CD4-positive, alpha-beta T cell treated with Interleukin-6 for 4 hours (primary cell): ENCODE results near the gene TAF9.
"Not testable (repeated sequence)": the region's sequence is repeated elsewhere in the genome, so short reads cannot be mapped to it uniquely, and the experiment has no call there.

Source experiments
- DNase-seq: peaks from one replicate; pipeline ENCODE4 v3.0.0-alpha.2; 2020; ENCODE audit warnings: mixed read lengths

TAF9 gene, protein sequence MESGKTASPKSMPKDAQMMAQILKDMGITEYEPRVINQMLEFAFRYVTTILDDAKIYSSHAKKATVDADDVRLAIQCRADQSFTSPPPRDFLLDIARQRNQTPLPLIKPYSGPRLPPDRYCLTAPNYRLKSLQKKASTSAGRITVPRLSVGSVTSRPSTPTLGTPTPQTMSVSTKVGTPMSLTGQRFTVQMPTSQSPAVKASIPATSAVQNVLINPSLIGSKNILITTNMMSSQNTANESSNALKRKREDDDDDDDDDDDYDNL

DNA sequence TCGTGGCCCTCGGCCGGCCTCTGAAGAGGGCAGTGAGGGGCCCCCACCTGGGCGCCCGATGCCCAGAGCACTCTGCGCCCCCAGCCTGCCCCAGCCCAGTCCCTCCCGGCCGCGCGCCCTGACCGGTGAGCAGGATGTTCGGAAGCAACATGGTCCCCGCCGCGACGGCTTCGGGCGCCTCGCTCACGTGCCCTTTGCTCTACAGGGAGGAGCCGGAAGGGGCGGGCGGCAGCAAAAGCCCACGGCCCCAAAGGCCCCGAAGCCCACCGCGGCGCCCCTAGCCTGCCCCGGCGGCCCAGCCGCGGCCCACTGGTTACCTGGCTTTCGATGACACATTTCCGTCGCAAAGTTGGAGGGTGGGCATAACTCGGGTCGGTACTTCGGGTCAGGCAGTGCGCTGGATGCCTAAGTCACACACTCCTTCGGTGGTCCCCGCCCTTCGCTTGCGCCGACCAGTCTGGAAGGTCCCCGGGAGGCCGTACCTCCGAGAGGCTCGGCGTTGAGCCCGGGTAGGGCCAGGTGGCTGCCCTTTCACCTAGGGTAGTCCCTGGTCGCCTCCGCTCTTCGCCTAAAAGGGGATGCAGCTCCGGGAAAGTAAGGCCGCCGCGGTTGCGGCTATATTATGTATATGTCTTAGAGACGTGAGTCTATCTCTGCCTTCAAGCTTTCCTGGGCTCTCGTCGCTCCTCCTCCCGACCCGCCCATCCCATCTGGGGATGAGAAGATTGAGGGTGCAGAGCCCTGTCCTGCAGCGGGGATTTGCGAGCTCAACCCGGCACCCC is at the start of gene TAF9, which contains the start of the genes AK6 and RAD17:
Gene TAF9 (minus strand): TSS at position 181 of the 782 bp plus-strand sequence. CDS start 3,783 bp downstream, outside the sequence.
Gene AK6 (minus strand): TSS at position 181 of the 782 bp plus-strand sequence. CDS start 30 bp downstream, at position 151.
Gene RAD17 (plus strand): TSS at position 479 of the 782 bp plus-strand sequence. CDS start 2,391 bp downstream, outside the sequence.
- DNase-seq: peak; percentile 91

DNA sequence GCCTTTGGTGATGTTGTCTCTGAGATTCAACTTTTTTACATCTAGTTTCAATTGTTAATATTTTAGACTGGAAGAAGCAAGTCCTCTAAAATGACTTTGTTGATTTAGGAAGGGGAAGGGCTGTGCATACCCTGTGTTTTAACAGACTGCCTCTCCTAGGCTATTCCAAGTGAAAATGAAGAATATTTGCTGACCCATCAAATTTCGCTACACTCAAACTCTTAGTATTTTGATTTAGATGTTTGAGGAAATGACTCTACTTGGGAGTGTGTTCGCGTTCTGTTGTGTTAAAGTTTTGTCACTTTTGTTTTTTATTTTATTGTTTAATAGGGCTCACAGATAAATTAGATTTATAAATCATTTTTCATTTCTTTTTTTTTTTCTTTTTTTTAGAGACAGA is 49.2 kb upstream of the TAF9 start:
- DNase-seq: no peak

DNA sequence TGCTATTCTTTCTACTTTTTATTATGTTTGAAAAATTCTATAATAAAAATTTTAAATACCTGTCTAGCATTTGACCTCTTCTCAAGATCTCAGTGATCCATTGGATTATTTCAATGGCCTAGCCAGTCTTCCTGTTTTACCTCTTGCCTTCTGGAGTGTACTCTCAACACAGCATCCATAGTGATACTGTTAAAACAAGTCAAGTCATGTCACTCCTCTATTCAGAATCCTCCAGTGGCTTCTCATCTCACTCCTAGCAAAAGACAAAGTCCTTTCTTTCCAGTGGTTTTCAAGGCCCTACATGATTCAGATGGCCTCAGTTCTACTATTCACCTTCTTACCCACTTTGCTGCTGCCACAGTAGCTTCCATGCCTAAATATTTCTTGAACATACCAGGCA is 47.4 kb upstream of the TAF9 start:
- no peak for DNase-seq

DNA sequence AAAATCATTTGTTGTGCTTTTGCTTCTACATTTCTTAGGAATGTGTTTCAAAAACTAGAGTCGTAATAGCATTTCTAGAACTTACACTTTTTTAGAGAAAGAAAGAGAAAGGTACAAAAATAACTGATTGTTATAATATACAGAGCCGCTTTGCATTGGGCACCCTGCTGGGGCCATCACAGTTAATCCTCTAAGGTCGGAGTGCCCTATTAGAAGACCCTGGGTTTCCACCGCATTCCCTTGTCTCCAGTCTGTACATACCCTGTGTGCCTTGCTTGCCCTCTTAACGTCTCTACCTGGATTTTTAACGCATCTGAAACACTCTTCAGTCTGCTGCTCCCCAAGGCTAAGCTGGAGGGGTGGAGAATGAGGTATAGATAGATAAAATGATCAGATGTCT is 46.9 kb upstream of the TAF9 start:
- no peak for DNase-seq

DNA sequence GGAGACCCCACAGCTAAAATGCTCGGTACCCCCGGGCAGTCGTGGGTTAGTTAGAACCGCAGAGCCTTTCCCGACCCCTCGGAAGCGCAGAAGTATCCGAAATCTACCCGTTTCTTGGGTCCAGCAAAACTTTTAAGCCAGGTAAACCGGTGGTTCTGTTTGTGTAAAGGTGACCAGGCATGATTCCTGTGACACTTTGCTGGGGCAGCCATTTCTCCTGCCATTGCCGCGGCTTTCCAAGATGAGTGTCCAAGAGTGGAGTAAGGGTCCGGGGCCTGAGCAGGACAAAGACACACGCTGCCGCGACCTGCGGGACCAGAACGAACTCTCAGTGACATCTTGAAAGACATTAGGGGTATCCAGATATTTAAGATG is 46.3 kb upstream of the TAF9 start:
- no peak for DNase-seq

DNA sequence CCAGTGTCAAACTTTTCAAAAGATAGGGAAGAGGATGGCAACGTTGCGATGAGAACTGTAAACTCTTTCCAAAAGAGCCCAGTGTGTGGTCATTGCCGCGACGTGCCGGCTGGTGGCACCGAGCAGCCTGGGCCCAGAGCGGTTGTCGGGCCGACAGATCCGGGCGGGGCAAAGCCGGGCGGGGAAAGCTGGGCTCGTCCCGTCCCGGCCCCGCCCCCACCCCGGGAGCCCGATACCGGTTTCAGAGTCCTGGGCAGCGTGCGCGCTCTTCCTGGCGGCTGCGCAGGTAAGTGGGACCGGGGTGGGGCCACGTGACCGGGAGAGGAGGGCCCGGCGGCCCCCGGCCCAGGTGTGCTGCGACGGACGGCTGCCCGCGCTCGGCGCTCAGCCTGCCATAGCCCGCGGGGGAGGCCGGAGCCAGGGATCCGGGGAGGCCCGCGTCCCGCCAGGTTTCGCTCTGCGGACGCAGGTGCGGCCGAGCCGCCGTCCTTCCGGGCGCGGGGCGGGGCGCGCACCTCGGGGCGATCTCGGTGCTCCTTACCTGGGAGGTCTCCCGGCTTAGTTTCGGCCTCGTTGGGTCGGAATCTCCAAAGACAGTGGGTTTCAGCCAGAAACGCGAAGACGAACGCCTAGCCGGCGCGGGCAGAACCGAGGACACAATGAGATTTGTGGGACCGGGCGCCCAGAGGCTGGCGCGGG is 45.7 kb upstream of the TAF9 start, which contains the start of gene MARVELD2:
Gene MARVELD2 (plus strand): TSS at position 232 of the 699 bp plus-strand sequence. CDS start 4,270 bp downstream, outside the sequence.
- peak; percentile 71 for DNase-seq

DNA sequence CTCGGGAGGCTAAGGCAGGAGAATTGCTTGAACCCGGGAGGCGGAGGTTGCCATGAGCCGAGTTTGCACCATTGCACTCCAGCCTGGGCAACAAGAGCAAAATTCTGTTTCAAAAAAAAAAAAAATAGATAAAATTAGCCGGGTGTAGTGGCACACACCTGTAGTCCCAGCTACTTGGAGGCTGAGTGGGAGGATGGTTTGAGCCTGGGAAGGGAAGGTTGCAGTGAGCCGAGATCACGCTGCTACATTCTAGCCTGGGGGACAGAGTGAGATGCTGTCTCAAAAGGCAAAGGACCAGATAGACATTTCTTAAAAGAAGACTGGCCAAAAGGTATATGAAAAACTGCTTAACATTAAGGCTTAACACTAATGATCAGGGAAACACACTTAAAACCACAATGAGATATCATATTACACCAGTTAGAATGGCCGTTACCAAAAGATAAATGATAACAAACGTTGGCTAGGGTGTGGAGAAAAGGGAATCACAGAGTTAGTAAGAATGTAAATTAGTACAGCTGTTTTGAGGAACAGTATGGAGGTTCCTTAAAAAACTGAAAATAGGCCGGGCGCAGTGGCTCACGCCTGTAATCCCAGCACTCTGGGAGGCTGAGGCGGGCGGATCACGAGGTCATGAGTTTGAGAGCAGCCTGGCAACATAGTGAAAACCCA is 35.5 kb upstream of the TAF9 start:
- no peak for DNase-seq

DNA sequence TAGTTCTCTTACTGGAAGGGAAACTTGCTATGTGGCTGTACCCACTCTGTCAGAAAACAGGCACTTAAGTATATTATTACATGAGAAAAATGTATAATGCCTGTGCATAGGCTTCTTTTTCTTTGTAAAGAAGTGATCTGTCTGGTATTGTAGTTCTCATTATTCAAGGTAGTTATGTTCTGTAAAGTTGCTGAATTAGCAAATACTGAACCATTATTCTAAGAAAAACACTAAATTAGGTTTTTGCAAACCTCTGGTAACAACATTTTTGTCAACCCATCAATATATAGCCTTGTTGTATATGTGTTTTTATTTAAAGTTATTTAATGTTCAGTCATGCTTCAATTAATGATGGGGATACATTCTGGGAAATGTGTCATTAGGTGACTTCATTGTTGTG is 9.1 kb upstream of the TAF9 start:
- no peak for DNase-seq

DNA sequence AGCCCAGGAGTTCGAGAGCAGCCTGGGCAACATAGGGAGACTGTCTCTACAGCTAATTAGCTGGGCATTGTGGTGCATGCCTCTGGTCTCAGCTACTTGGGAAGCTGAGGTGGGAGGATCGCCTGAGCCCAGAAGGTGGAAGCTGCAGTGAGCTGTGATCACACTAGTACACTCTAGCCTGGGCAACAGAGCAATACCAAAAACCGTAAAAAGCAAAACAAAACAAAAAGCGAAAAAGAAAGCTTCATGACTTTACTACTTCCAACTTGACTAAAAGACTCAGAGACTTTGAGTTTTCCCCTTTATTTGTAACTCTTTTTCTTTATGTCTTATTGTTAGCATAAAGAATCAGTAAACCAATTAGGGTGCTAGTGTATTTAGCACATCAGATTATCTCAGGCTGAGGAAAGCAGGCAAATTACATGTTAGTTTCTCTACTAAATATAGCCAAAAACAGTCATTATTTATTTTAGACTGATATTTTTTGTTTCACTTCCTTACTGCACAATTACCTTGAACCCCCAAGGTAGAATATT is 5.7 kb upstream of the TAF9 start:
- DNase-seq: no peak

DNA sequence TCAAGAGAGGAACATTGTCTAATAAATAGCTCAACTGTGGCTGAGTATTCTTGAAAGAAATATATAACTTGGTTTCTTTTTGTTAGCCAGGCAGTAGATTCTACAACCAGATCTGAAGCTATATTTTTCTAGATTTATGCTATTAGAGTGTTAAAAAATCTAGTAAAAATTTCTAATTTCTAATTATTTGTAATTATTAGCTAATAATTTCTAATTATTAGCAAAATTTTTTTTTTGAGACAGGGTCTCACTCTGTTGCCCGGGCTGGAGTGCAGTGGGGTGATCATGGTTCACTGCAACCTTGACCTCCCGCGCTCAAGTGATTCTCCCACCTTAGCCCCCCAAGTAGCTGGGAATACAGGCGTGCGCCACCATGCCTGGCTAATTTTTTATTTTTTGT is 3.1 kb upstream of the TAF9 start:
- no peak for DNase-seq

DNA sequence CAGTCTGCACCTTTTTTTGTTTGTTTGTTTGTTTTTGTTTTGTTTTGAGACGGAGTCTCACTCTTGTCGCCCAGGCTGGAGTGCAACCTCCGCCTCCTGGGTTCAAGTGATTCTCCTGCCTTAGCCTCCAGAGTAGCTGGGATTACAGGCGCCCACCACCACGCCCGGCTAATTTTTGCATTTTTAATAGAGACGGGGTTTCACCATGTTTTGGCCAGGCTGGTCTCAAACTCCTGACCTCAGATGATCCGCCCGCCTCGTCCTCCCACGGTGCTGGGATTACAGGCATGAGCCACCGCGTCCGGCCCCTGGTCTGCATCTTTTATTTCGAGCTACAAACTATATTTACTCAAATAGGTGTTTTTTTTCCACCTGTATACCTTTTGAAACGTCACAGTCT is 1.0 kb upstream of the TAF9 start:
- DNase-seq: not testable (repeated sequence)

DNA sequence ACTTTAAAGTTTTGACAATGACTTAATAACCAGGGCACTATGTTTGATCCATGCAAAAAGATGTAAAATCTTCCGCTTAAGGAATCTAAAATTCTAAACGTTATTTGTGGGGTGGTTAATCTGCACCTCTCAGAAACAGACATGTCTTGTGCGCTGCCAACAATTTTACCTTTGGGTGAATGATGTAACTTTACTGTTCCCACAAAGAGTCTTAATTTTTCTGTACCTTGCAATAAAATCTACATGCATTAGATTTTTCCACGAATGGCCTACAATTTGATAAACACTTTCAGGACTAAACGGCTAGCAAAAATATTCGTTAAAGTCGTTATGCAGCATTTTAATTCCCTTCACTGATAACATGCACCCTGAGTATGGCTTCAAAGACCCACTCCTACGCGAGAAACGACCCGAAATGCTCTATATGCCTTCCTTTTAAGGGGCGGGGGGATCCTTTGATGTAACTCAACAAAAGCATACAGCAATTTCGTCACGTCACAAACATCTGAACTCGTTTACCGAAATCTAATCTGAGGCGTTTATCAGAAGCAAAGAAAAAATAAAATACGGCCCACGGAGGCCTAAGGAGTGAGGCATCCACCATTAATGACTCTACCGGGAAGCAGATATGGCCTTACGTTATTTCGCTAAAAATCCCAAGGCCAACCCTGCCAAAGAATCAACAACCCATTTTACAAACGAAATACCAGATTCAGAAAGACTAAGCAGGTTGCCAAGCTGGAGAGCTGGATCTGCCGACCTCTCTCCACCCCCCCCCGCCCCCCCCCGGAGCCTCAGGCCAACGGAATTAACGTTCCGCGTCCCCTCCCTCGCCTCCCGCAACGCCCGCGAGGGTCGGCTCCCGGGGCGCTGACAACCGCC is 621 bp downstream of the TAF9 start:
- peak; percentile 6 for DNase-seq

DNA sequence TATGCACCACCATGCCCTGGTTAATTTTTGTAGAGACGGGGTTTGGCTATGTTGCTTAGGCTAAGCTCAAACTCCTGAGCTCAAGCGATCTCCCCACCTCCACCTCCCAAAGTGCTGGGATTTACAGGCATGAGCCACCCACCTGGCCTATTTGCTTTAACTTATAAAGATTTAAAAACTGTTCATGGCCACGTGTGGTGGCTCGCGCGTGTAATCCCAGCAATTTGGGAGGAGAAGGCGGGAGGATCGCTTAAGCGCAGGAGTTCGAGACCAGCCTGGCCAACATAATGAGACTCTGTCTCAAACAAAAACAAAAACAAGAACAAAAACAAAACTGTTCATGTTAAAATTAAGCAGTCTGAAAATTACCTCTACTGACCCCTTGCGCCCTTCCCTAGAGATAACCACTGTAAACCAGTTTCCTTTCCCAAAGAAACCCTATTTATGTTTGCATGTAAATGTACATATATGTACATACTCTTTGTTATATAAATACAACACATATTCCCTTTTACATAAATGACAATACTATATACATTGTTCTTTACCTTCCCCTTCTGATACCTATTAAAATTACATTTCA is 1.5 kb downstream of the TAF9 start:
- no peak for DNase-seq

DNA sequence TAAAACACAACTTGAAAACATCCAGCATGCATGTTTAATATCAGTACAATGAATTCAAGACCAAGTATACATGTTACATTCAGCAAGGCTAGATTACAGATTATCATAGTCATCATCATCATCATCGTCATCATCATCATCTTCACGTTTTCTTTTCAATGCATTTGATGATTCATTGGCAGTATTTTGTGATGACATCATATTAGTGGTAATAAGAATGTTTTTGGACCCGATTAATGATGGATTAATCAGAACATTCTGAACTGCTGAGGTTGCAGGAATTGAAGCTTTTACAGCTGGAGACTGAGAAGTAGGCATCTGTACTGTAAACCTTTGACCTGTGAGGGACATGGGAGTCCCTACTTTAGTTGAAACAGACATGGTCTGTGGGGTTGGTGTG is 4.5 kb downstream of the TAF9 start:
- DNase-seq: no peak

DNA sequence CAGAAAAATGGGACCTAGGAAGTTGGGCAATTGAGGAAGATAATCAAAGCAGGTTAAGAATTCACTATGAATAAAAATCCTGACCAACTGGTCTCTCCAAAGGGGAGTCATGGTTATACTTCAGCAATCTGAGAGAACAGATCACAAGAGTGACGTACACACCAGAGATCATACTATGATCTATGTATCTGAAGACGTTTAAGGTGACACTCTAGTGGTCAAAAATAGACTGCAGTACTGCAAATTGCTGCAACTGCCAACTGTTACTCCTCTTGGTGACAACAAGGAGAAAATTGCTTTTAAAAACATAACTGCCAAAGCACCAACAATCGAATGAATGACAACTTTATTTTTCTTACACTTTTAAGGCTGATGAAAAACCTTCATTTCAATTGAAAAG is 4.9 kb downstream of the TAF9 start:
- no peak for DNase-seq

DNA sequence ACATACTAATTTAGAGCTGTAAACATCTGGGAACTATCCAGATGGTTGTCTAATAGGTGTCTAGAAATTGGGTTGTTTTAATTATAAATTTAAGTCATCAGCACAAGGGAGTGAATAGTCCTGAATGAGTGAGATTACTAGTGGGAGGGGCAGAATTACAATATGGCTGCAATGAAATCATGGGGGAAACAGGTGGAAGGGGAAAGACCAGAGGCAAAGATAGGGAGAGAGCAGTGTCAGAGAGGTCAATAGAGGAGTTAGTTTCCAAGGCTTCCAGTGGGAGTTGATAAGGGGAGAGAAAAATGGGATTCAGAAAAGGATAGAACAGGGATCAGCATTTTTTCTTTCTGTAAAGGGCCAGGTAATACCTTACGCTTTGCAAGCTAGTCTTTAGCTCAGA is 8.9 kb downstream of the TAF9 start:
- DNase-seq: no peak

DNA sequence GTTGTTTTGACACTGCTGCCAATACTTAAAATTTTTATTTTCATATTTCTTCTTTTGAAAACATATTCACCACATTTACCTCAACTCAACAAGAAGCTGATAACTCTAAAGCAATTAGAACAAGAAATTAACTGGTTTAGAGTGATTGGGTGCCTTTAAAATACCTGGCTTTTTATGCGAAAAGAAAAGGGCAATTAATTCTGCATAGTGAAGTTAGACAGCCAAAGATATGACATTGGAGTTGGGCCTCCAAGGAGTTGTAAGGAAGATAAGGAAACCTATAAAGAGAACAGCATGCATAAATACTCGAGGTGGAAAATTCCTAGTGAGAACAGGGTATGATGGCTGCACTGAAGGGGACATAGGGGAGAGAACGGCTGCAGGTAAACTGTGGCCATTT is 9.6 kb downstream of the TAF9 start:
- no peak for DNase-seq

DNA sequence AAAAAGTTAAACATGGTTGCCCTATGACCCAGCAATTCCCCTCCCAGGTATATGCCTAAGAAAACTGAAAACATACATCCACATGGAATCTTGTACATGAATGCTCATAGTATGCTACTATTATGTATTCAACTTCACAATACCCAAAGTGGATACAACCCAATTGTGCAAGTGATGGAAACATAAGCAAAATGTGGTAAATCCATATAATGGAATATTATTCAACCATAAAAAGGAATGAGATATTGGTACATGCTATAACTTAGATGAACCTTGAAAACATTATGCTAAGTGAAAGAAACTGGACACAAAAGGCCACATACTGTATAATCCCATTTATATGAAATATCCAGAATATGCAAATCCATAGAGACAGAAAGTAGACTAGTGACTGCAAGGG is 18.7 kb downstream of the TAF9 start:
- no peak for DNase-seq

DNA sequence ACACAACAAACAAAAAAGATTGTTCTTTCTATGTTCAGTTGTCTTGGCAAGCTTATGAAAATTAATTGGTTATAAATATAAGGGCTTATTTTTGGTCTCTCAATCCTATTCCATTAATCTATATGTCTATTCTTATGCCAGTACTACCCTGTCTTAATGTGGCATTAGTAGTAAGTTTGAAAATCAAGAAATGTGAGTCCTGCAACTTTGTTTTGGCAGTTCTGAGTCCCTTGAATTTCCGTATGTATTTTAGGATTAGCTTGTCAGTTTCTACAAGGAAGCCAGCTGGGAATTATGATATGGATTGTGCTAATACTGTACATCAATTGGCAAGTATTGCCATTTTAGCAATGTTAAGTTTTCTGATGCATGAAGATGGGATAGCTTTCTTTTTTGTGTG is 26.2 kb downstream of the TAF9 start:
- DNase-seq: no peak

DNA sequence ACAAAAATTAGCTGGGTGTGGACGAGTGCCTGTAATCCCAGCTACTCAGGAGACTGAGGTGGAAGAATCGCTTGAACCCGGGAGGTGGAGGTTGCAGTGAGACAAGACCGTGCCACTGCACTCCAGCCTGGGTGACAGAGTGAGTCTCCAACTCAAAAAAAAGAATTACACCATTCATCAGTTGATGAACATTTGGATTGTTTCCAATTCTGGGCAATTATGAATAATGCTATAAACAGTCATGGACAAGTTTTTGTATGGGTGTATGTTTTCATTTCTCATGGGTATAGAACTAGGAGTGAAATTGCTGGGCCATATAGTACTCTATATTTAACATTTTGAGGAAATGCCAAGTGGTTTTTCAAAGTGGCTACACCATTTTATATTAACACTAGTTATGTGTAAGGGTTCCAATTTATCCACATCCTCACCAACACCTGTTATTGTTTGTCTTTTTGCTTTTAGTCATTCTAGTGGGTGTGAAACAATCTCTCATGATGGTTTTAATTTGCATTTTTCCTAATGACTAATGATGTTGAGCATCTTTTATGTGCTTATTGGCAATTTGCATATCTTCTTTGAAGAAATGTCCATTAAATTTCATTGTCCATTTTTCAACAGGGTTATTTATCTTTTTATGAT is 27.7 kb downstream of the TAF9 start:
- DNase-seq: no peak
